ENCODE results near the gene GLG1.
"Not testable (repeated sequence)": the region's sequence is repeated elsewhere in the genome, so short reads cannot be mapped to it uniquely, and the experiment has no call there.

GLG1 gene

GRCh38 chr16:74537746-74538145 is 69.2 kb downstream of the GLG1 start:
- not testable (repeated sequence) for H3K4me1 ChIP-seq (ENCODE audit: control insufficient read depth, insufficient read depth, low read depth, low read length); H2AFZ ChIP-seq (ENCODE audit: low read depth, low read length); H3K79me1 ChIP-seq (replicated peaks; ENCODE audit: low read length, poor library complexity, severe bottlenecking); H3K9ac ChIP-seq (ENCODE audit: low read length); H2BK120ac ChIP-seq (ENCODE audit: low read depth, low read length); H3K4me3 ChIP-seq (ENCODE audit: insufficient read depth in 1 of 2, low read depth in 1 of 2, low read length in 2 of 2); H2BK15ac ChIP-seq (ENCODE audit: low read depth, poor library complexity, severe bottlenecking); H3K18ac ChIP-seq (ENCODE audit: low read depth in 1 of 2, low read length in 2 of 2); H3K36me3 ChIP-seq (ENCODE audit: control insufficient read depth in 1 of 2, insufficient read depth in 2 of 2, low read depth in 1 of 2, low read length in 2 of 2); H4K91ac ChIP-seq (ENCODE audit: low read length); H4K8ac ChIP-seq (ENCODE audit: low read length); H3K23ac ChIP-seq (ENCODE audit: low read length in 2 of 2); H3K4ac ChIP-seq (ENCODE audit: low read depth in 1 of 2, low read length in 2 of 2); H3K9me3 ChIP-seq (ENCODE audit: control insufficient read depth, low read length); DNase-seq; H2BK12ac ChIP-seq (ENCODE audit: low read length in 2 of 2); H3K14ac ChIP-seq (ENCODE audit: low read length in 2 of 2); H3K27me3 ChIP-seq (ENCODE audit: control insufficient read depth in 1 of 2, insufficient read depth in 1 of 2, low read length in 2 of 2); H3K27ac ChIP-seq (ENCODE audit: low read length, poor library complexity, severe bottlenecking); H3K4me2 ChIP-seq (ENCODE audit: low read length, poor library complexity, severe bottlenecking); H2AK5ac ChIP-seq (ENCODE audit: low read length, severe bottlenecking); H2BK5ac ChIP-seq (ENCODE audit: low read depth, low read length, poor library complexity, severe bottlenecking)
- no CpG with 5 or more reads among the region's 1 CpG for WGBS

- H4K8ac ChIP-seq (ENCODE audit: low read length); H3K27me3 ChIP-seq (ENCODE audit: control insufficient read depth in 1 of 2, insufficient read depth in 1 of 2, low read length in 2 of 2); H2BK12ac ChIP-seq (ENCODE audit: low read length in 2 of 2); H3K79me1 ChIP-seq (replicated peaks; ENCODE audit: low read length, poor library complexity, severe bottlenecking); H3K23ac ChIP-seq (ENCODE audit: low read length in 2 of 2); H2BK120ac ChIP-seq (ENCODE audit: low read depth, low read length); H3K14ac ChIP-seq (ENCODE audit: low read length in 2 of 2); H3K4me1 ChIP-seq (ENCODE audit: control insufficient read depth, insufficient read depth, low read depth, low read length); H3K4me3 ChIP-seq (ENCODE audit: insufficient read depth in 1 of 2, low read depth in 1 of 2, low read length in 2 of 2); H3K9me3 ChIP-seq (ENCODE audit: control insufficient read depth, low read length); H3K36me3 ChIP-seq (ENCODE audit: control insufficient read depth in 1 of 2, insufficient read depth in 2 of 2, low read depth in 1 of 2, low read length in 2 of 2); H3K9ac ChIP-seq (ENCODE audit: low read length); H2AK5ac ChIP-seq (ENCODE audit: low read length, severe bottlenecking); H2BK5ac ChIP-seq (ENCODE audit: low read depth, low read length, poor library complexity, severe bottlenecking); H3K4me2 ChIP-seq (ENCODE audit: low read length, poor library complexity, severe bottlenecking); H2AFZ ChIP-seq (ENCODE audit: low read depth, low read length); H3K4ac ChIP-seq (ENCODE audit: low read depth in 1 of 2, low read length in 2 of 2); H2BK15ac ChIP-seq (ENCODE audit: low read depth, poor library complexity, severe bottlenecking); H4K91ac ChIP-seq (ENCODE audit: low read length); H3K18ac ChIP-seq (ENCODE audit: low read depth in 1 of 2, low read length in 2 of 2); H3K27ac ChIP-seq (ENCODE audit: low read length, poor library complexity, severe bottlenecking): not testable (repeated sequence)
- peak; percentile 48 for DNase-seq
- WGBS, result no CpG with 5 or more reads among the region's 4 CpGs
Observed at GRCh38 chr16:74534650-74535049, 72.3 kb downstream of the GLG1 start.

GRCh38 chr16:74524926-74525325 is 82.0 kb downstream of the GLG1 start:
- Histone ChIP-seq H3K4me3 (ENCODE audit: insufficient read depth in 1 of 2, low read depth in 1 of 2, low read length in 2 of 2) (no peak overlapping the region), H2BK120ac (ENCODE audit: low read depth, low read length) (no peak overlapping the region), H2BK12ac (ENCODE audit: low read length in 2 of 2) (no peak overlapping the region), H3K36me3 (ENCODE audit: control insufficient read depth in 1 of 2, insufficient read depth in 2 of 2, low read depth in 1 of 2, low read length in 2 of 2) (peaks cover 0 to 13% of the 10 kb centered on the region in 2 experiments), H3K14ac (ENCODE audit: low read length in 2 of 2) (no peak overlapping the region), H2AFZ (ENCODE audit: low read depth, low read length) (no peak overlapping the region), H3K18ac (ENCODE audit: low read depth in 1 of 2, low read length in 2 of 2) (no peak overlapping the region), H3K4ac (ENCODE audit: low read depth in 1 of 2, low read length in 2 of 2) (no peak overlapping the region), H2AK5ac (ENCODE audit: low read length, severe bottlenecking) (no peak overlapping the region), H3K23ac (ENCODE audit: low read length in 2 of 2) (no peak overlapping the region), H4K91ac (ENCODE audit: low read length) (no peak overlapping the region), H4K8ac (ENCODE audit: low read length) (no peak overlapping the region), H3K9ac (ENCODE audit: low read length) (no peak overlapping the region), H3K27ac (ENCODE audit: low read length, poor library complexity, severe bottlenecking) (no peak overlapping the region), H3K4me1 (ENCODE audit: control insufficient read depth, insufficient read depth, low read depth, low read length) (peaks cover 2% of the 10 kb centered on the region), H3K4me2 (ENCODE audit: low read length, poor library complexity, severe bottlenecking) (no peak overlapping the region), H3K27me3 (ENCODE audit: control insufficient read depth in 1 of 2, insufficient read depth in 1 of 2, low read length in 2 of 2) (no peaks in the 10 kb centered on the region), H2BK5ac (ENCODE audit: low read depth, low read length, poor library complexity, severe bottlenecking) (no peak overlapping the region), H2BK15ac (ENCODE audit: low read depth, poor library complexity, severe bottlenecking) (no peak overlapping the region), H3K9me3 (ENCODE audit: control insufficient read depth, low read length) (no peaks in the 10 kb centered on the region), H3K79me1 (replicated peaks; ENCODE audit: low read length, poor library complexity, severe bottlenecking) (peaks cover 5% of the 10 kb centered on the region)
- no peak for DNase-seq

- DNase-seq, result no peak
- no peak overlapping the region for H2BK15ac ChIP-seq (ENCODE audit: low read depth, poor library complexity, severe bottlenecking)
Observed at GRCh38 chr16:74524117-74524516, 82.8 kb downstream of the GLG1 start.

More at GRCh38 chr16:74524117-74524516, 82.8 kb downstream of the GLG1 start:
- Histone ChIP-seq H3K36me3 (ENCODE audit: control insufficient read depth in 1 of 2, insufficient read depth in 2 of 2, low read depth in 1 of 2, low read length in 2 of 2) (peaks cover 0 to 15% of the 10 kb centered on the region in 2 experiments), H3K18ac (ENCODE audit: low read depth in 1 of 2, low read length in 2 of 2) (no peak overlapping the region), H3K27ac (ENCODE audit: low read length, poor library complexity, severe bottlenecking) (no peak overlapping the region), H3K27me3 (ENCODE audit: control insufficient read depth in 1 of 2, insufficient read depth in 1 of 2, low read length in 2 of 2) (no peaks in the 10 kb centered on the region), H3K9ac (ENCODE audit: low read length) (no peak overlapping the region), H3K4me3 (ENCODE audit: insufficient read depth in 1 of 2, low read depth in 1 of 2, low read length in 2 of 2) (no peak overlapping the region), H3K4ac (ENCODE audit: low read depth in 1 of 2, low read length in 2 of 2) (no peak overlapping the region), H2AFZ (ENCODE audit: low read depth, low read length) (no peak overlapping the region), H2BK12ac (ENCODE audit: low read length in 2 of 2) (no peak overlapping the region), H3K9me3 (ENCODE audit: control insufficient read depth, low read length) (no peaks in the 10 kb centered on the region), H3K14ac (ENCODE audit: low read length in 2 of 2) (no peak overlapping the region), H3K4me2 (ENCODE audit: low read length, poor library complexity, severe bottlenecking) (no peak overlapping the region), H4K91ac (ENCODE audit: low read length) (no peak overlapping the region), H4K8ac (ENCODE audit: low read length) (no peak overlapping the region), H3K23ac (ENCODE audit: low read length in 2 of 2) (no peak overlapping the region), H2AK5ac (ENCODE audit: low read length, severe bottlenecking) (no peak overlapping the region), H3K4me1 (ENCODE audit: control insufficient read depth, insufficient read depth, low read depth, low read length) (peaks cover 2% of the 10 kb centered on the region), H3K79me1 (replicated peaks; ENCODE audit: low read length, poor library complexity, severe bottlenecking) (peaks cover 5% of the 10 kb centered on the region), H2BK120ac (ENCODE audit: low read depth, low read length) (no peak overlapping the region), H2BK5ac (ENCODE audit: low read depth, low read length, poor library complexity, severe bottlenecking) (no peak overlapping the region)
- 98% methylated on average over 5 of the region's 5 CpGs for WGBS
